Vagina (tissue), 2 donors: ENCODE data around the gene SEC22B. TPM values are rescaled to one million over a fixed set of nuclear protein-coding genes. Genes with fewer than 3 reads are reported as not detected.
"Not testable (repeated sequence)": the region's sequence is repeated elsewhere in the genome, so short reads cannot be mapped to it uniquely, and the experiment has no call there.

ENCODE experiments used
- DNase-seq, 2 donors: peaks; one replicate each; pipeline ENCODE4 v3.0.0-alpha.2; 2017; ENCODE audit errors: extremely low spot score in 2 of 2
- H3K27ac ChIP-seq: fragments of 200-600 bp; sonication (generic); one replicate; pipeline ENCODE4 v1.5.1; 2019
- H3K27me3 ChIP-seq: fragments of 200-600 bp; sonication (generic); one replicate; pipeline ENCODE4 v1.5.1; 2019
- H3K36me3 ChIP-seq, 2 donors: fragments of 200-600 bp; sonication (generic); one replicate each; pipeline ENCODE4 v1.5.1; 2017 to 2019
- H3K4me1 ChIP-seq: fragments of 200-600 bp; sonication (generic); one replicate; pipeline ENCODE4 v1.5.1; 2019
- H3K4me3 ChIP-seq, 2 donors: fragments of 200-600 bp; sonication (generic); 1 replicate in 1 of 2; 2 replicates in 1 of 2; pipeline ENCODE4 v1.5.1; 2016 to 2019
- H3K9me3 ChIP-seq: fragments of 200-600 bp; sonication (generic); one replicate; pipeline ENCODE4 v1.5.1; 2019
- intact Hi-C: fragments of 100-400 bp; cut with DNase I; formaldehyde crosslinking; loops from one replicate; pipeline ENCODE4 v1.15.1; 2023
- small RNA-seq: library from RNA; depleted of rRNA; stranded (forward); fragments of <200 nt; gene quantifications from one replicate; pipeline ENCODE3, GENCODE V24; 2016
- total RNA-seq: library from RNA; depleted of rRNA; stranded (reverse); fragments of >200 nt; gene quantifications from one replicate; pipeline ENCODE4 v1.2.3, GENCODE V29; 2016

SEC22B gene
- total RNA-seq, 1 donor from 2014 or later, result 19.4 TPM

DNA sequence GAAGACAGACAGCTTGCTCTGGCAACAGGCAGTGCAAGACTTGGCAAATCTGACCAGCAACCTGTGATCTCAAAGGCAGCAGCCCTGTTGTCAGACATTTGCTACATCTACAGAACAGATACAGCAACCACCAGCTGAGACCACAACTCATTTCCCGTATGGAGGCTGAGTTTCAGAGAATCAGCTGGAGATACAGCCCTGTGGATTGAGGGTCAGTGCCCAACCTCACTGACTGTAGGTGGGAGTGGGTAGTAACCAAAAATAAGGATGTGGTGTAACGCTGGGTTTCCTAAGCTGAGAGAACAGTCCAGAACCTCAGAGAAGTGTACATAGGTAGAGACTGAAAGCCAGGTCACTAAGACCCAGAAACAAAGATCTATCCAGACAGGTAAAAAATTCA is 71.0 kb downstream of the SEC22B start:
- H3K4me3 ChIP-seq, intact Hi-C loops, H3K27ac ChIP-seq, H3K9me3 ChIP-seq, DNase-seq, H3K4me1 ChIP-seq, H3K36me3 ChIP-seq, H3K27me3 ChIP-seq: not testable (repeated sequence)

DNA sequence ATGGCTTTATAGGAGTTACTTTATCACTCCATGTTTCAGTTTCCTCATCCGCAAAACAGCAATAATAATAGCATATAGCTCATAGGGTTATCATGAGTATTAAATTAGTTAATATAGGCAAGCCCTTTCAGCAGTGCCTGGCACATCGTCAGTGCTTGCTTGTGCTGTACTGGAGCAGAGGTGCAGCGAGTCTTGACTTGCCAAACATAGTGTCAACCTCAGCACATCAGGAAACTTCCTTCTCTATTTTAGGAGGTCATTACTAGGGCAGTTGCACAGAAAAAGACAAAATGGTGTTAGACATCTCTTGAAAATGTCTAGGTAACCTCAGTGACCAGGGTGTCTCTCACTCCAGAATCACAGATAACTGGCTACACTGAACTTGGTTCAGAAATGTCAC is 72.6 kb downstream of the SEC22B start:
- DNase-seq, H3K27me3 ChIP-seq, H3K27ac ChIP-seq, H3K4me3 ChIP-seq, H3K9me3 ChIP-seq, H3K36me3 ChIP-seq, H3K4me1 ChIP-seq, intact Hi-C loops: not testable (repeated sequence)

DNA sequence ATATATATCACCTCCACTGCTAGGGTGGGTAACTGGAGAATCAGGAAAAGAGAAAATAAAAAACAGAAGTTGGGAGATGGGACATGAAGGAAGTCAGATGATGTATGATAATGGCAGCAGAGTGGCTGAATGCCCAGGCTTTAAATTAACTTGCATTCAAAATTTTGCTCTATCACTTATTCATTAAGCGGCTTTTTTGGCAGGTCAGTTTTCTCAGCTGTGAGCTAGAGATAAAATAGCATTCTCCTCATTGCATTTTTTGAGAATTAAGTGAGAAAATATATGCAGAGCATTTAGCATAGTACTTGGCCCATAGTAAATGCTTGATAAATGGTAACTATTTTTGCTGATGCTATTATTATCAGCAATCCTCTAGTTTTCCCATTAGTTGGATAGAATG is 74.7 kb downstream of the SEC22B start:
- intact Hi-C loops, H3K27ac ChIP-seq, H3K36me3 ChIP-seq, H3K9me3 ChIP-seq, DNase-seq, H3K4me3 ChIP-seq, H3K4me1 ChIP-seq, H3K27me3 ChIP-seq: not testable (repeated sequence)

Small RNA genes lying within 50 kb of the gene (small RNA-seq; reads per million reads assigned to genes)
- gene RNU6-465P, result not detected

Other genes with a start within 250 kb of the SEC22B start
- 75.6 TPM for gene NOTCH2, start 106.9 kb downstream of the SEC22B start, total RNA-seq
- 11.0 TPM for gene NBPF8, start 238.5 kb upstream of the SEC22B start, total RNA-seq